ENCODE measurements around the gene EDEM1. TPM values are rescaled to one million over a fixed set of nuclear protein-coding genes. Genes with fewer than 3 reads are reported as not detected.

EDEM1 gene
- total RNA-seq, 4 donors from 2014 or later, result 18.4 to 41.7 (median 35.8) TPM

DNA sequence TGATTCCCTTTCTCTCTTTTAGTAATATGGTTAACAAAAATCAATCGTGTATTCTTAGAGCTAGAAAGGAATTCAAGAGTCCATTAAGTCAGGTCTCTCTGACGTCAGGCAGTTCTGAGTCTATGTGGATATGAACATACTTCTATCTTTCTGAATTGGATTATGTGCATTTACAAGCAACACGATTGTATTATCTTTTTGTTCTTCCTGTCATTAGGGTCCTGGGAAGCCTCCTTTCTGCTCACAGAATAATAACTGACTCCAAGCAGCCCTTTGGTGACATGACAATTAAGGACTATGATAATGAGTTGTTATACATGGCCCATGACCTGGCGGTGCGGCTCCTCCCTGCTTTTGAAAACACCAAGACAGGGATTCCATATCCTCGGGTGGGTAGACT lies 14.0 kb downstream of the EDEM1 start:
- Histone ChIP-seq H3K9me3 (no peaks in the 10 kb centered on the region), H3K4me3 (no peak overlapping the region), H3K4me1 (peaks cover 0 to 22% (median 0%) of the 10 kb centered on the region in 3 donors), H3K27ac (no peak overlapping the region), H3K36me3 (peaks cover 0 to 86% of the 10 kb centered on the region in 2 donors), H3K27me3 (no peaks in the 10 kb centered on the region)
- TF ChIP-seq POLR2AphosphoS5 (IDR thresholded peaks at IDR 0.05) (no peak), POLR2A (IDR thresholded peaks at IDR 0.05) (no peak), EP300 (IDR thresholded peaks at IDR 0.05) (no peak)
- TF ChIP-seq, protein P1, sequence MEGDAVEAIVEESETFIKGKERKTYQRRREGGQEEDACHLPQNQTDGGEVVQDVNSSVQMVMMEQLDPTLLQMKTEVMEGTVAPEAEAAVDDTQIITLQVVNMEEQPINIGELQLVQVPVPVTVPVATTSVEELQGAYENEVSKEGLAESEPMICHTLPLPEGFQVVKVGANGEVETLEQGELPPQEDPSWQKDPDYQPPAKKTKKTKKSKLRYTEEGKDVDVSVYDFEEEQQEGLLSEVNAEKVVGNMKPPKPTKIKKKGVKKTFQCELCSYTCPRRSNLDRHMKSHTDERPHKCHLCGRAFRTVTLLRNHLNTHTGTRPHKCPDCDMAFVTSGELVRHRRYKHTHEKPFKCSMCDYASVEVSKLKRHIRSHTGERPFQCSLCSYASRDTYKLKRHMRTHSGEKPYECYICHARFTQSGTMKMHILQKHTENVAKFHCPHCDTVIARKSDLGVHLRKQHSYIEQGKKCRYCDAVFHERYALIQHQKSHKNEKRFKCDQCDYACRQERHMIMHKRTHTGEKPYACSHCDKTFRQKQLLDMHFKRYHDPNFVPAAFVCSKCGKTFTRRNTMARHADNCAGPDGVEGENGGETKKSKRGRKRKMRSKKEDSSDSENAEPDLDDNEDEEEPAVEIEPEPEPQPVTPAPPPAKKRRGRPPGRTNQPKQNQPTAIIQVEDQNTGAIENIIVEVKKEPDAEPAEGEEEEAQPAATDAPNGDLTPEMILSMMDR (IDR thresholded peaks at IDR 0.05), result no peak
- ATAC-seq, result no peak
- 78 to 87% methylated on average over 4 to 5 of the region's 6 CpGs for WGBS, 2 donors (ENCODE audit: low coverage in 1 of 2)

DNA sequence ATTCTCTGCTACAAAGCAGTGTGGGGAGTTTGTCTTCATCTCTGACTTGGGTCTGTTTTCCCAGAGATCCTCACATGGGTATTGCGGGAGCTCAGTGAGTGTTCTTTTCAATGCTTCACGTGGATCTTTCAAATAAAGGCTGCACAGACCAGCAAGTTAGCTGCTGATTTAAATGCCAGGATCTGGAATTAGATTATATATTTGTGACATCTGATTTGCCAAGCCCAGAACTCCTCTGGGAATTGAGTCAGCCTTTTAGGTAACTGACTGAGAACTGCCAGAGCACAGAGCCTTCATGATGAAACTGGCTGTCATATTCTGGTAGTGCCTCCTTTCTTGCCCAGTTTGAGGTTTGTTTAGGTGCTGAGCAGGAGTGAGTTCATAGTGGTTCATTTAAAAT lies 14.7 kb downstream of the EDEM1 start:
- H3K27ac ChIP-seq, result no peak overlapping the region
- no peak for ATAC-seq
- no peak overlapping the region for H3K4me3 ChIP-seq
- no peaks in the 10 kb centered on the region for H3K9me3 ChIP-seq
- peaks cover 0 to 93% of the 10 kb centered on the region in 2 donors for H3K36me3 ChIP-seq
- peaks cover 0 to 16% (median 0%) of the 10 kb centered on the region in 3 donors for H3K4me1 ChIP-seq
- H3K27me3 ChIP-seq, result no peaks in the 10 kb centered on the region
- TF ChIP-seq, protein P1 (IDR thresholded peaks at IDR 0.05), result no peak
- TF ChIP-seq POLR2AphosphoS5 (IDR thresholded peaks at IDR 0.05), result no peak
- TF ChIP-seq EP300 (IDR thresholded peaks at IDR 0.05), result no peak
- no peak for TF ChIP-seq POLR2A (IDR thresholded peaks at IDR 0.05)
- 89% methylated on average over 2 of the region's 2 CpGs; no CpG with 5 or more reads in 1 of the 2 donors for WGBS, 2 donors (ENCODE audit: low coverage in 1 of 2)

- no peak for ATAC-seq
- peaks cover 2 to 100% of the 10 kb centered on the region in 2 donors for H3K36me3 ChIP-seq
- H3K4me3 ChIP-seq, result no peak overlapping the region
- H3K27ac ChIP-seq, result no peak overlapping the region
- H3K4me1 ChIP-seq, result no peaks in the 10 kb centered on the region
- TF ChIP-seq, protein P1 (IDR thresholded peaks at IDR 0.05), result no peak
- TF ChIP-seq POLR2AphosphoS5 (IDR thresholded peaks at IDR 0.05) (no peak), POLR2A (IDR thresholded peaks at IDR 0.05) (no peak), EP300 (IDR thresholded peaks at IDR 0.05) (no peak)
- H3K27me3 ChIP-seq, result no peaks in the 10 kb centered on the region
- H3K9me3 ChIP-seq, result no peaks in the 10 kb centered on the region
- WGBS, 2 donors (ENCODE audit: low coverage in 1 of 2), result 59 to 78% methylated on average over 7 of the region's 7 CpGs
These were observed 17.8 kb downstream of the EDEM1 start for GRCh38 chr3:5205165-5205941.

- 90% methylated on average over 4 to 5 of the region's 5 CpGs for WGBS, 2 donors (ENCODE audit: low coverage in 1 of 2)
- Histone ChIP-seq H3K27me3 (no peaks in the 10 kb centered on the region), H3K4me1 (no peaks in the 10 kb centered on the region), H3K36me3 (peaks cover 11 to 99% of the 10 kb centered on the region in 2 donors), H3K9me3 (no peaks in the 10 kb centered on the region), H3K4me3 (no peak overlapping the region), H3K27ac (no peak overlapping the region)
- TF ChIP-seq POLR2A (IDR thresholded peaks at IDR 0.05) (no peak), EP300 (IDR thresholded peaks at IDR 0.05) (no peak), POLR2AphosphoS5 (IDR thresholded peaks at IDR 0.05) (no peak)
- TF ChIP-seq, protein P1 (IDR thresholded peaks at IDR 0.05), result no peak
- no peak for ATAC-seq
These were observed 23.4 kb downstream of the EDEM1 start for GRCh38 chr3:5210926-5211325.

Measured in gastroesophageal sphincter (tissue), 4 donors.